NCI-H1930 (cell line): ENCODE data around the gene NFATC2.
"Not testable (repeated sequence)": the region's sequence is repeated elsewhere in the genome, so short reads cannot be mapped to it uniquely, and the experiment has no call there.

Experiments
- DNase-seq, 2 experiments: peaks; one replicate each; lab custom pipeline; 2025; lab: John Stamatoyannopoulos, UW

NFATC2 gene

DNA sequence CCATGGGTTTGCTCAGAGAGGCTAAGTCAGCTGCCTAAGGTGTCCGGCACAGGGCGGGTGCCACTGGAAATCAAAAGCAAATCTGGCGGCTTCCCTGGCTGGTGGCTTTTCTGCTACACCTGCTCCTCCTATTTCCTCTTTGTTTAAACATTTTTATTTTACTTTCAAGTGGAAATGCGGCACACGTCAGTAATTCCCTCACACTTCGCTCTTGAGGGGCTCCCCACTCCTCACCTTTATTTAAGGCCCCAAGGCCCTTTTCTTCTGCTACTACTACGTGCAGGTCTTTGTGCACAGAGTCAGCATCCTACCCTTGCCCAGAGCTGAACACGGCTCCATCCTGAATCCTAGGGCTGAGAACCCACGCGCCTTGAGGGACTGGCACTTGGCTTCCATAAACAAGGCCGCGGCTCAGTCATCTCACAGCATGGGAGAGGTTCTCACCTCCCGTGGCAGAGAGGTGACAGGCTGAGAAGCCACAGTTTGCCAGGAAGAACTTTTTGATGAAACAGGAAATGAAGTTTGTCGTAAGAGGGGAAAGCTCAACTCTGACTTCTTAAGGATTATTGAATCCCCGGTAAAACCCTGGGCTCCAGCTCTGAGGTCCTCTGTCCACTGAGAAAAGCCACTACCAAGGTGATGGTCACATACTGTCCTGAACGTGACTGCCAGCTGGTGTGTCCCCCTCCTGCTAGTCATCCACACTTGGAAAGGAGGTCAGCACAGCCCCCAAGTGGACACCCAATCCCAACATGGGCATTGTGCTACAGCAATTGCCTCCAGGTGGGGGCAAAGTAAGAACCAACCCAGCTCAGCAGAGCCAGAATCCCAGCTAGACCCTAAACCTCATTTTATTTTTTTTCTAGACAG, 48.0 kb downstream of the NFATC2 start:
- no peak for DNase-seq

DNA sequence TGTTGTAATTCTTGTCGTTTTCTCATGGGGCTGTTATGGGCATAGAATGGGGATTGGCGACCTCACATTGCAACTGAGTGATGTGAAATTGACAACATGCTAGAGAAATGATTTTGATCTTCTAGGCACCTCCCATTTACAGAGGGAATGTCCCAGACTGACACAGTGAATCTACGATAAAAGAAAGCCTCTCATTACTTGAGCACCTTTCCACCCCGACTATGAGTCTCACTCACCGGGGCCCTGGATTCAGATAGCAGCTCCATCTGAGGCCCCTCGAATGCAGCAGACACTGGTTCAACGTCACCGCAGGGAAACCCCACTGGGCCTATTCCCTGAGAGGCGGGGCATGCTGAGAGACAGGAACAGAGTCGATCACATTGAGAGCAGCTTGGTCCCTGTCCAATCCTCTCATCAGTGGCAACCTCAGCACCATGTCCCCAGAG, 49.1 kb downstream of the NFATC2 start:
- DNase-seq, result no peak

DNA sequence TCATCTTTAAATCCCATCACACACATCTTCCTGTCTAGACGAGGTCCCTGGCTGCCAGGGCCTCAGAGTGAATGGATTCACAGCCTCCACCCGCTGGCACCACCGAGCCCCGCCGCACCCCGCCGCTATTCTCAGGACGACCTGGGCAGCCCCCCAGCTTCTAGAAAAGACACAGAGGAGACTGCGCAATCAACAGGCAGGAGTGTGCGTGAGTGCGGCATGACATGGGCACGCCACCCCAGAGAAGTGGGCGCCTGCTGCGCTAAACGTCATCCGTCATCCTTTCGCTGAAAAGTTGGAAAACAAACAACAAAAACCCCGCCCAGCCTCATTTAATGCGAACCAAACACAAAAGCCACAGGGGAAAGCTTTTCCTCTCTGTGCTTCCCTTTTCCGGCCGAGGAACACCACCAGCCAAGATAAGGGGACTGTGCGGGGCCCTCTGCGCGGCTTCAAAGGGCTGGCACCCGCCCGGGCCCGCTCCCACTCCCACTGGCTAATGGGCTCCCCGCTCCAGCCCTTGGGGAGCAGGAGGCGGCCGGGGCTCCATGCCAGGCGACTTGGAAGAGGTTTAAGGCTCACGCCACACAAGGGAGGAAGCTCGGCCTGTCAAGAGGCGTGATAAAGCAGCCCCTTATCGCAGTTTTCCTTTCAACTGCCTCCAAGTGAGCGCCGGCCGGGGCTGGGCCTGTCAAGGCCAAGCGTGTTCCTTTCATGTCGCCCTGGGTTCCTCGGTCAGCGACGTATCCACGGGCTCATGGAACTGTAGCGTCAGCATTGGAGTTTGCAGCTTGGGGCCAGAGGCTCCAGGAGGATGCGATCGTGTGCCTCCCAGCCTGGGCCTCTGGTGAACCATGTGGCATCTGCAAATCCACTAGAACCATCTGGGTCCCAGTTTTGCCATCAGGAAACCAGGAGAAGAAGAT, 50.1 kb downstream of the NFATC2 start:
- no peak for DNase-seq

DNA sequence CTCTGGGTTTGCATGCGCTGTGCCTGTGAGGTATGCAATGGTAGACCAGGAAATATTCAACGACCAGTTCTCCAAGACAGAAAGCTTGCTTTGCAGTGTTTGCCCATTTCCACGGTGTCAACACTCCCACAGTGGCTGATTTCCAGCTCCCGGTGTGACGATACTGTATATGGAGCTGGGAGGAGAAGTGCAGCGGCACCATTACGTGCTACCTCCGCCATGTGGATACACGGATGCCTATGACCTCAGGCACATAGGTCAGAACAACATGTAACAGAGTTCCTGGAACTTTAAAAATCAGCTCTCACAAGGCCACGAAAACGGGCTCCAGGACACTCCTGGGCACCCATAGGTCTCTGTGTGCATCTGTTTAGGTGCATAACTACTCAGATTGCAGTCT, 51.1 kb downstream of the NFATC2 start:
- DNase-seq, result no peak

DNA sequence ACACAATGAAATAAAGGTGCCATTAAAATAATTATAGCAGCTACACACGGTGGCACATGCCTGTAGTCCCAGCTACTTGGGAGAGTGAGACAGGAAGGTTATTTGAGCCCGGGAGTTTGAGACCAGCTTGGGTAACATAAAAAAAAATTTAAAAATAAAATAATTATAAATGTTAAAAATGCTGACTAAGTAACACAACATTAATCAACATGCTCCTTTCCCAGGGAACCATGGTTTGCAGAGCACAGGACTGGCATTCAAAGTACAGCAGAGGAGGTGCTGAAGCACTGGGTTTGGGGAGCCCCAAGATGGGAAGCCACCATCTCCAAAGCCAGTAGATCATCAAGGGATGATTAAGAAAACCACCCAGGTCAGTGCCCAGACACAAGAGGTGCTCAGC, 51.9 kb downstream of the NFATC2 start:
- DNase-seq, result no peak

DNA sequence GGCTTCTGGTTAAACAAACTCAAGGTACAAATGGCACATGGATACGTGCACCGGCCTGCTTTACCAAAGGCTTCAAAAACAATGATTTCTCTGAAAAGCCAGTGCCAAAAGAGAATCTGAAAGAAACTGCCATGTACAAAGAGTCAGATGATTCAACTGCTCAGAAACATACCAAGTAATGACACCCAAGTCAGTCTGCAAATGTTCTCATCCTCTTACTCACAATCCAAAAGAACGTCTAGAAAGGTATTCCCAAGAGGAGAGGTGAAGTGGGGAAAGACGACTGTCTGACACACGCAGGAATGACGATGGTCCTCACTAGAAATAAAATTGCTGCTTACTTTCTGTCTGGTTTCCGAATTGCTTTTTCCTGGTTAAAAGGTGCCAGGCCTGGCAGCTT, 52.9 kb downstream of the NFATC2 start:
- DNase-seq, result no peak

DNA sequence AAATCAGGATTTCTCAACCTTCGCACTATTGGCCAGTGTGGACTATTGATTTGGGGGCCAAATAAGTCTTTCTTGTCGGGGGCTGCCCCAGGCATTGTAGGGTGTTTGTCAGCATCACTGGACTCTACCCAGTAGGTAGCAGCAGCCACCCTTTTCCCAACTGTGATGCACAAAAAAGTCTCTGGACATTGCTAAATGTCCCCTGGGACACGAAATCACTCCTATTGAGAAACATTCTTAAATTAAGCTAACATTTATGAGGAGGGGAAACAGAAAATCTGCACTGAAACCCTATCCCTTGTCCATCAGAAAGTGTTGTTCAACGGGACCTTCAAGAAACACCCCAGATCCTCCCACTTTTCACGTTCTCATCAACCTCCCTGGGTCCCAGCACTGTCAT, 54.2 kb downstream of the NFATC2 start:
- no peak for DNase-seq

DNA sequence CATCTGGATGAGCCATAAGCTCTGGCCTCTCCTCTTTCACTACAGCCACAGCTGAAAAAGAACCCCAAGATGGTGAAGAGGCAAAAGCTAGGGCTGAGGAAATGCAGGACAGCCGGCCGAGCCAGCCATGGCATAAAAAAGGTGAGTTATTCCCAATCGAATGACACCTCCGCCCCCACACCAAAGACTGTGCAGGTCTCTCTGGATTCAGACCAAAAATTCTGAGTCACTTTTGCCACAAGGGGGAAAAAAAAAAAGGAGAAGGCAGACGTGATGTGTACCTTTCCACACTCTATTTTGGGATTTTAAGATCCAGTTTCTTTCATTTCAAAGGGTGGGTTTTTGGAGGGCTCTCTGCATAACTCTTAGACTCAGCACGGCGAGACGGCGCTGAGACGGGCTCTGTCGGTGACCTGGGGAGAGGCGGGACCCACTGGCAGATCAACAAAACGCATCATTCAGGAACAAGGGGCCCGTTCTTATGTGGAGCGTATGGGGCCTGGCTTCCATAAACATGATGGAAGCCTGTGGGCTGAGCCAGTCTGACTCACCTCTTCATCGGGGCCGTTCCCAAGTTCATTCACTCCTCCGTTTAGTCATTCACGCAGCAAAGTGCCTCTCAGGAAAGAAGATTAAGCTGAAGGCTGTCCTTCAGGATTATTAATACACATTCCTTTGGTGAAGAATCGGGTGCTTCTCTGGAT, 54.8 kb downstream of the NFATC2 start:
- DNase-seq, result no peak

DNA sequence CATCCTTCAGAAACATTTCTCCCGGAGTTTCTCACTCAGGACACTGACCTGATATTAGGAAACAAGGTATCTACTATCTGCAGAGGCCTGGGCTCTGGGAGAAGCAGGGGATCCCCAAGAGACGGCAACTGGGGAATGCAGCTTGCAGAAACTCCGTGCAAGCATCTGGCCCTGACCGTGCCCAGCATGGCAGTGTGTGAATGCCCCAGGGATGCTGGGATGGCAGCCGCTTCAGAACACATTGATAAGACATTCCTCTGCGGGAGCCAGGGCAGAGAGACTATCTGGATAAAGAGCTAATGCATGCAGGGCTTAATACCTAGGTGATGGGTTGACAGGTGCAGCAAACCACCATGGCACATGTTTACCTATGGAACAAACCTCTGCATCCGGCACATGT, 55.4 kb downstream of the NFATC2 start:
- no peak for DNase-seq

DNA sequence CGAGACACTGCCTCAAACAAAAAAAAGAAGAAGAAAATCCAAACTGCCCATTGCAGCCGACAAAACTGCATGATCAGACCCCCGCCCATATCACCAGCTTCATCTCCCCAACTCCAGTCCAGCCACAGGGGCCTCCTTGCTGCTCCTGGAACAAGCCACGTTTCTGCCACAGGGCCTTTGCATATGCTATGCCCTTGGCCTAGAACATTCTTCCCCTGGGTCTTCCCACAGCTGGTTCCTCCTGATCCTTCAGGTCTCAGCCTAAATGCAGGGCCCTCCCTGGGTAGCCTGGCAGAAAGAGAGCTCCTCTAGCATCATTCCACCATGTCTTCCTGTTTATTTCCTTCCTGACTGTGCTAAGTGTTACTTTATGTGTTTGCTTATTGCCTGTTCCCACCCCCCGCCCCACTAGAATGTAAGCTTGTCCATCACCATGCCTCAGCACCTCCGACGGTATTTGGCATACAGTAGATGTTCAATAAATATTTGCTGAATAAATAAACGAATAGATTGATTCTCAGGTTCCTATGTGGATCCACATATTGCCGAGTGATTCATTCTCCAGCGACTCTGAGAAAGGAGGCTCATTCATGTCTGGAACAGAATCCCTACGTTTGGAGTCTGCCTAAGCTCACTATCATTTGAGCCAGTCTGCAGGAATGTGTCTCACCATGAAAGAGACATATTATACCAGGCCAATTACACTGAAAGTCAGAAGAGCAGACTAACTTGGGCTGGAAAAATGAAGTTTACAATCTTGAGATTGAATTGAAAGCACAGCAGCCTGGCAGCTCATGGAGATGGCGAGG, 56.1 kb downstream of the NFATC2 start:
- DNase-seq, result no peak

DNA sequence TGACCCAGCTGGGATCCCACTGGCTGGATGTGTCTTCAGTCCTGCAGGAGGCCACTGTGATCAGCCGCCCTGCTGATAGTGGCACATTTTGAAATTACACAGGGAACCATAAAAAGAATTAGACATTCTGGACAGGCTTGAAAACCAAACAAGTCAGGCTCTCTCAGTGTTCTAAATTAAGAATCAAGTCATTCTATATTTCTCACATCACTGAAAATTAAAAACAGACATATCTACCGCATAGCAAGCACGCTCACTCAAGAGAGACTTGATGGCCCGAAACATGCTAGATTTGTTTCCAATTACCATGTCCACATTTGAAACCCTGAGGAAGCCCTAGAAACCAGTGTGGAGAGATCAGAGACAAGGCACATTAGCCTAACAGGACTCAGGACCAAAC, 57.7 kb downstream of the NFATC2 start:
- no peak for DNase-seq

DNA sequence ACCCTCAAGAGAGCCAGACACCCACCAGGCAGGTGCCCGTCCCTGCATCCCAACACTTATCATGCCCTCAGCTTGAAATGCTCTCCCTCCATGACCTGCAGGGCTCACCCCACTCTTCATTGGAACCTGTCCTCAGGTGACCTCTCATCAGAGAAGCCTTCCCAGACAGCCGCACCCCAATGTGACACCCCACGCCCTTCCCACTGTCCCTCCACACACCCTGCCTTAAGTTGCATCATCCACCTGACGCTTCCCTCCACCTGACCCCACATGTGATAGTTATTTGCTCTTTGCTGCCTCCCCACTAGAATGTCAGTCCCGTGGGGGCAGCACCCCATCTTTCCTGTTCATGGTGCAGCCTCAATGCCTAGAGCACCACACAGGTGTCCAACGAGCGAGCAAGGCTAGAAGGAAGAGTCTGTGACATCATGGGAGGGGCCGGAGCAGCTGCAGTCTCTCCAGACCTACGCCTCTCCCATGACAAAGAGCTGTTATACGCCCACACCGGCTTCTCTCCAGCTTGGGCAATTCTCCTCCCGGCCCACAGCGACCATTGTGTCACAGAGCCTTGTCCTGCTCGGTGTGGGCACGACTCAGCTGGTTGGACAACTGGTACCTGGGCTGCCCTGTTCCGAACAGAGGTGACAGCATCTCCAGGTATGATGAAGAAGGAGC, 58.2 kb downstream of the NFATC2 start:
- no peak for DNase-seq

DNA sequence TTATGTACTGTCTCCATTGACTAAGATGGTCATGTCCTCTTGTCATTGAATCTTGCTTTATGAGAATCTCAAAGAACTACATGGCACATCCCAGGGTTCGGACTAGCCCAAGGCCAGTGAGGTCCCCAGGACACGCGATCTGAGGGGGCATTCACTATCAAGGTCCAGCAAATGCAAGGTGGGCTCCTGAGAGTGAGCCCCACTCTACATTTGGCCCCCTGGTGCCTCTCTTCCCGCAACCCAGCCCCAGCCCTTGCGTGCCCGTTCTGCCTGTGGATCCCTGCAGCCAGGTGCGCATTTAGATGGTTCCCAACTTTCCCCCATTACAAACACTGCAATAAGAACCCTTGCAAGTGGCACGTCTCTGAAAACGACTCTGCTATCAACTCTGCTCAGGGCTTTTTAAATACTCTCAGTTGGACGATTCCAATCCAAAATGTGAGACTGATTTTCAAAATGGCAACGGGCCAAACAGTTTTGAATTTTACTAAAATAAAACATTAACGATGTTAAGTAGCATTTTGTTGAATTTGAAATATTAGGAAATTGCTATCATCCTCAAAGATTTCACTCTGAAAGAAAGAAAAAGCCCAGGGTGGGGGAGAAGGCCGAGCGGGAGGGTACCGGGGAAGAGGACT, 59.6 kb downstream of the NFATC2 start:
- no peak for DNase-seq

DNA sequence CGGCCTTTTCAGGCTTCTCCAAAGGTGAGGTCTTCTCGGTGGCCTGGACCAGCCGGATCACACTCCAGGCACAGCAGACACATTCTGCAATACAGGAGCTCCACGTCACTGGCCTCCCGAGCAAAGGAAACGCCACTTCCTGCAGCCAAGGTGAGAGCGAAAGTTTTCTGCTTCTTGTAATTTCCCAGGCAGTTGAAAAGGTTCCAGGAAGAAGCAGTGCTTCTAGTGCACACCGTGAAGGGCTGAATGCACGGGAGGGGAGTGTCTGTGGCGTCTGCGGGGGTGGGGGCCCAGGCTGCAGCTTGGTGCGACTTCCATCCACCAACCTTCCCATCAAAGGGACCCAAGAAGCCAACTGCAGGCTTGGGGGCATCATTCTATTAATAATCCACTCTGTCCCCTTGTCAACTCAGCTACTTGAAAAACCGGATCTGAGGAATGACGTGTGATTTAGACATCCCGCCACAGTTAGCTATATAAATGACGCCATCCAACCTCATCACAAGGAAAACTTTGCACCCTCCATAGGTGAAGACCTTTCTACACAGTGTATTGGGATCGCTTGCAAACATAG, 61.1 kb downstream of the NFATC2 start:
- DNase-seq, result no peak

DNA sequence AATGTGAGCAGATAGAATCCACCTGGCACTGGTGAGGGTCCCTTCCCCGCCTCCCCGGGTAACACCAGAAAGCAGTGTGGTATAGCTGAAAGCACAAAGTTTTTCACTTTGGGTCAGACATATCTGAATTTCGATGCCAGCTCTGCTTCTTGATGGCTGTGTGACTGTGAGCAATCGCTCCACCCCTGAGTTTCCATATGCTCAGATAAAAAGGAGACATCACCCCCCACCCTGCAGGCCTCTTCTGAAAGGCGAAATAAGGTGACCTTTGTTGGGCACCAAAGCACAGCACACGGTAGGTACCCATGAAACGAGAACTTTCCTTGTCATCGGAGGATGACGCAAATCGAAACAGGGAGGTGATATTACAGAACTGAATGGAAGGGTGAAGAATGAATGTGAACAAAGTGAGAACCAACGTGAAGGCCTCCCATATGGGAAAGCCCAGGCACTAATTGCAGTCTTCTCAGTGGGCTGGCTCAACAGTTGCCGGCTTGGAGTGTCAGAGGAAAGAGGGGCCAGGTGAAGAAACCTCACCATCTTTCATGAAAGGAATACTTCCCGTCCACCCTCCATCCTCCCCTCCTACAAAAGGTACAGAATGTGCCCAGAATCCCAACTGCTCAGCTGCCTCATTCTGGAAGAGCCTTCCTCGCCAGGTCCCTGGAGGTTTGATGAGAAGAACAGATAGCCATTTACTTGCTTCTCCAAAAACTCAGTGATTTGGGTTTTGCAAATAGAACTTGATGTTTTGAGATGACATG, 61.8 kb downstream of the NFATC2 start:
- no peak for DNase-seq

DNA sequence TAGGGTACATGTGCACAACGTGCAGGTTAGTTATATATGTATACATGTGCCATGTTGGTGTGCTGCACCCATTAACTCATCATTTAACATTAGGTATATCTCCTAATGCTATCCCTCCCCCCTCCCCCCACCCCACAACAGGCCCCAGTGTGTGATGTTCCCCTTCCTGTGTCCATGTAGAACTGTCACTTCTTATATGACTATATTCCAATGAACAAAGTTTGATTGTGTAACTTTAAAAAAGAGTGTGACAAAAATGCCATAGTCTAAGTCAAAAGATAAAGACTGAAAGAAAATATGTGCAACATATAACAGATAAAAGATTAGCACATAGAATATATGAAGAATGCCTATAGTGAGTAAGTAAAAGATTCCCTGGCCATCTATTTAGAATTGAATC, 66.4 kb downstream of the NFATC2 start:
- DNase-seq, result not testable (repeated sequence)

DNA sequence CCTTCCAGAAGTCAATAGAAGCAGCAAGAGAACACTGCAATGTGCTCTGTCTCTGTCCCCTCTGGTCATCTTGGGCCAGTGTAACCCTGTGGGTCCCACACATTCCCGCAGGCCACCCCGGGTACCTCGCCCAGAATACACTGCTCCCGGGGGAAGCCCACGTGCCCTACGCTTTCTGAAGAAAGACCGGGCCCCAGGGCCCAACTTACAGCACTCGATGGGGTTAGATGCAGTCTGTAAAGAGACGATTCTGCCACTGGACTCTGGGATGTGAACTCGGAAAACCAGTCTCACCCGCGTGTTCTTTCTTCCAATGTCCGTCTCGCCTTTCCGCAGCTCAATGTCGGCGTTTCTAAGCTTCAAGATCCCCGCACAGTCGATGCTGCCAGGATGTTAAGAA, 68.7 kb downstream of the NFATC2 start:
- no peak for DNase-seq

DNA sequence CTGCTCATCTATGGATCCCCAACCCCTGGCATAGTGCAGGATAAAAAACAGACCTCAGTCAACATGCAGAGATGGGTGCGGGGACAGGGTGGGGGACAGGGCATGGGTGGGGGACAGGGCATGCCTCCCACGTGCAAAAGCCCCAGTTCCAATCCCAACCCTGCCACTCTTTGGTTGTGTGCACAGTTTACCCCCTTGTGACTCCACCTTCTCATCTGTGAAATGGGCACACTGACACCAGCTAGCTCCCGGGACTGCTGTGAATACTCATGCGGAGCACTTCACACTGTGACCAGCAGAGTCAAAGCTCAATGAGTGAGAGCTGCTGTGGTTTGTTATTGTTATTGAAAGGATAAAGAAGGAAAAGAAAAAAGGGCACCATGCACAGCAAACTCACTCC, 69.3 kb downstream of the NFATC2 start:
- no peak for DNase-seq

DNA sequence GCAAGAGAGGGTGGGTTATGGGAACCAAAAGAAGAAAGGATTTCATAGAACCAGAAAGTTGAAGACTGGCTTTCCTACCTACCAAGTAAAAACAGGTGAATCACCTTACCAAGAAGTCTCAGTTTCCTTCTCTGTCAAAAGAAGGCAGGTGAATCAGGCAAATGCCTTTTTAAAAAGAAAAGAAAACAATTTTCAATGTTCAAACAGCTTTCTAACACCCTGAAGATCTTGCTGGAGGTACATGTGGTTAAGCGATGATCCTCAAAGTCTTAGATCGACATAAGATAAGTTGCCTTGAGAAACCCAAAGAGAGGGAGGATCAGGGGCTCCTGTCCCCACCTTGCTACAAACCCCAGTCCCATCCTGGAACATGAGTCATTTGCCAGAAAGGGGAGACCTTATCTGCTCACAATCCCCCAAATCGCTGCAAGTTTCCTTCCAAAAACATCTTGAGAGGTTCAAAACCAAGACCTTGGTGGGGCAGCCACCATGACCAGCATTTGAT, 71.6 kb downstream of the NFATC2 start:
- DNase-seq, result no peak
